ENCODE results near the gene HMGCS2.
"Not testable (repeated sequence)": the region's sequence is repeated elsewhere in the genome, so short reads cannot be mapped to it uniquely, and the experiment has no call there.

The HMGCS2 gene

DNA sequence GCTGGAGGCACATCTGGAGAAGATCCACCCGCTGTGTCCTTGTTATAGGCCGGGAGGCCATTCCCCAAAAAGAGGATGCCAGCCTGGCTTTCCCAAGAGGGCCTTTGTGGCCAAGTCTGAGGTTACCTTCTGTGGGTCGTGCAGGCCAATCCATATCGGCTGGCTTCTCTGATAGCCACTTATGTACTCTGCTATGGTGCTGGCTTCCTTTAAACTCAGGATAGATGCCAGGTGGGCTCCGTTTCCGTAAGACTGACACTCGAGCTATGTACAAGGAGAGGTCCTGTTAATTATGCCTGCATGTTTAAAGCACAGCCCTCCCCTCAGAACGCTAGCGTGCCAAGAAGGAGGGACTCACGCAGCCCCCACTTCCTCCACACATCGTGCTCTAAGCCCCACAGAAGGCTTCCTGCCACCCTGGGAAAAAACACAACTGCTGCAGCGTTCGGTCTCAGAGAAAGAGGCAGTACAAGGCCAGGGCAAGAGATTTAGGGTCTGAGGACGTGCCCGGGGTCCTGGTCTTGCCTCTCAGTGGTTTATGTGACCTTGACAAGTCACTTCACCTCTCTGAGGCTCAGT lies 31.0 kb upstream of the HMGCS2 start:
- no peaks in the 10 kb centered on the region for H3K27me3 Mint-ChIP-seq
- DNase-seq (ENCODE audit: low spot score in 2 of 2), result no peak
- ATAC-seq (replicated peaks; ENCODE audit: extremely low read depth, poor library complexity, severe bottlenecking), result no peak
- no peak overlapping the region for H3K4me3 Mint-ChIP-seq
- H3K36me3 Mint-ChIP-seq (ENCODE audit: insufficient read depth), result no peaks in the 10 kb centered on the region
- no peaks in the 10 kb centered on the region for H3K4me1 Mint-ChIP-seq
- no peaks in the 10 kb centered on the region for H3K9me3 Mint-ChIP-seq
- H3K27ac Mint-ChIP-seq (ENCODE audit: low read depth), result no peak overlapping the region

- no peak for ATAC-seq (replicated peaks; ENCODE audit: extremely low read depth, poor library complexity, severe bottlenecking)
- Mint-ChIP-seq H3K9me3 (no peaks in the 10 kb centered on the region), H3K4me1 (no peaks in the 10 kb centered on the region), H3K4me3 (no peak overlapping the region), H3K27ac (ENCODE audit: low read depth) (no peak overlapping the region), H3K36me3 (ENCODE audit: insufficient read depth) (no peaks in the 10 kb centered on the region), H3K27me3 (no peaks in the 10 kb centered on the region)
- DNase-seq (ENCODE audit: low spot score in 2 of 2), result no peak
Measured at GRCh38 chr1:119799003-119799402, 30.3 kb upstream of the HMGCS2 start.

DNA sequence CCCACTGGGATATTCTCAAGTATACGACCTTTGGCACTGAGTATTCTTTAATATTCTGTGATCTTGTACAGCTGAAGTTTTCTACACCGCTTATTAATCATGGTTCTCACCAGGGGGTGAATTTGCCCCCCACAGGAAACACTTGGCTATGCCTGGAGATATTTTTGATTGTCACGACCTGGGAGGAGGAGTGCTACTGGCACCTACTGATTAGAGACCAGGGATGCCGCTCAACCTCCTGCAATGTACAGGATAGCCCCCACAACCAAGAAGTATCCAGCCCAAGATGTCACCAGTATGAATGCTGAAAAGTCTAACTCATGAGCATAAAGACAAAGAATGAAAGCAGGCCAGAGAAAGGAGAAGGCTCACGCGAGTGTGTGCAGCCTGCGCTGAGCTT lies 28.9 kb upstream of the HMGCS2 start:
- H3K4me3 Mint-ChIP-seq, result no peak overlapping the region
- H3K27ac Mint-ChIP-seq (ENCODE audit: low read depth), result no peak overlapping the region
- DNase-seq (ENCODE audit: low spot score in 2 of 2), result no peak
- no peaks in the 10 kb centered on the region for H3K4me1 Mint-ChIP-seq
- no peak for ATAC-seq (replicated peaks; ENCODE audit: extremely low read depth, poor library complexity, severe bottlenecking)
- H3K9me3 Mint-ChIP-seq, result no peaks in the 10 kb centered on the region
- no peaks in the 10 kb centered on the region for H3K27me3 Mint-ChIP-seq
- no peaks in the 10 kb centered on the region for H3K36me3 Mint-ChIP-seq (ENCODE audit: insufficient read depth)

DNA sequence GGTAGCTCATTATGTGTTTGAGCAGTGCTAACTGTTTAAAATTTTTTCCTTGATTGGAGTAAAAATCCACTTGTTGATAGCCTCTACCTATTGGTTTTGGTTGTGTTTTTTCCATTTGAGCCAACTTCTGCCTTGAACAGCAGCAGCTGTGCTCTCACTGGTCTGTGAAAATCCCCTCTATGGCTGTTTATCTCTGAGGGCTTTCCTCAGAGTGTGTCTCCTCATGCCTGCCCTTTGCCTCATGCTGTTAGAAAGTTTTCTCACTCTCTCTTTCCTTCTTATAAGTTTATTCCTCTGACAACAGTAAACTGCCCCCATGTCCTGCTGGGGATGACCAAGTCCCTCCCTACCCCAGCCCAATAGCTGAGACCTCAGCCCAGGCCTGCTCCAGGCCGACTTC lies 28.5 kb upstream of the HMGCS2 start:
- Mint-ChIP-seq H3K36me3 (ENCODE audit: insufficient read depth) (no peaks in the 10 kb centered on the region), H3K4me3 (no peak overlapping the region), H3K27ac (ENCODE audit: low read depth) (no peak overlapping the region), H3K27me3 (peaks cover 2% of the 10 kb centered on the region), H3K4me1 (no peaks in the 10 kb centered on the region), H3K9me3 (no peaks in the 10 kb centered on the region)
- DNase-seq (ENCODE audit: low spot score in 2 of 2) (no peak), ATAC-seq (replicated peaks; ENCODE audit: extremely low read depth, poor library complexity, severe bottlenecking) (no peak)

DNA sequence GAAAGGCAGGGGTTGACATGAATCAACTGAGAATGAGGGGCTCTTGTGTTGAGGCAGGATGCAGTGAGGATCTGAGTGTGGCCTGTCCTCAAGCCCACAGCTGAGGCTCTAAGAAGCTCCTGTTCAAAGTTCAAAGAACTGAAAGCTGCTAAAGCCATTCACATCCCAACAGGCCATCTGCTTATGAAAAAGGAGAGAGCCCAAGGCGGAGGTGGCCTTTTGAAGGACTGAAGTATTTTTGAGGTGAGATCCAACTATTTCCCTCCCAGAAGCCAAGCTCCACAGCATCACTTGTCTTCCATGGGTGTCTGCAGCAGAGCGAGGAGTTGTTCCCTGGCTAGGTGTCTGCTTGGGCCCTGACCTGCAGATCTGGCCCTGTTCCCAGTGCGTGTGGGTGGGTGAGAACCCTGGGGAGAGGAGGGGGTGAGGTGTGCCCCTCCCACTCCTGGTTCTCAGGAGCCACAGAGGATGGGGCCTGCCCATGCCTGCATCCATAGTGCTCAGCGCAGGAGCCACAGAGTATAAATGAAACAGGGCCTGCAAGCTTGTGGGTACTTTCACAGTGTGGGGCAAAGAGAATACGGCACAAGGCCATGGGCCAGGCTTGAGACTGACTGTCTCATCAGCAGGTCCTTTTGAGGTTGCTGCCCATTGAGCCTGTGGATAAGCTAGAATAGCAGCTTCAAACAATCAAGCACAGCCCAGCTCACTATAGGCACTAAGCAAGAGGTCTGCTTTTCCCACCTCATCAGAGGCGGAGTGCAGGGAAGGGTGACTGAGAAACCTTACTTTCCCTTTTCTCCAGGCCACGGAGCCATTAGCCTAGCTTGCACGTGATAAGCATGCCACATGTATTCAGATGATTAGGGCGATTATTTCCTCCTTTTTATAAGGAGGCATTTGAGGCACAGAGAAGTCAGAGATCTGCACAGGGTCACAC lies 26.8 kb upstream of the HMGCS2 start:
- ATAC-seq (replicated peaks; ENCODE audit: extremely low read depth, poor library complexity, severe bottlenecking) (no peak), DNase-seq (ENCODE audit: low spot score in 2 of 2) (no peak)
- Mint-ChIP-seq H3K27me3 (peaks cover 18% of the 10 kb centered on the region), H3K4me3 (no peak overlapping the region), H3K36me3 (ENCODE audit: insufficient read depth) (no peaks in the 10 kb centered on the region), H3K4me1 (no peaks in the 10 kb centered on the region), H3K27ac (ENCODE audit: low read depth) (no peak overlapping the region), H3K9me3 (no peaks in the 10 kb centered on the region)

DNA sequence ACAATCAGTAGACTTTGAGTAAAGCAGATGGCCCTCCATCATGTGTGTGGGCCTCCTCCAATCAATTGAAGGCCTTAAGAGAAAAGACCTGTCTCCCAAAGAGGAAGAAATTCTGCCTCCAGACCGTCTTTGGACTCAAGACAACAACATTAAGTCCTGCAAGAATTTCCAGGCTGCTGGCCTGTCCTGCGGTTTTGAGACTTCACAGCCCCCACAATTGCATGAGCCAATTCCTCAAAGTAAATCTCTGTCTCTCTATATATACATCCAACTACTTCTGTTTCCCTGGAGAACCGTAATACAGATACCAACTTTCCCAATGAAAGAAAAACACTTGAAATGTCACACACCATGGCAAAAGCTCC lies 26.2 kb upstream of the HMGCS2 start:
- no peak overlapping the region for H3K27ac Mint-ChIP-seq (ENCODE audit: low read depth)
- H3K4me1 Mint-ChIP-seq, result no peaks in the 10 kb centered on the region
- H3K9me3 Mint-ChIP-seq, result no peaks in the 10 kb centered on the region
- no peaks in the 10 kb centered on the region for H3K36me3 Mint-ChIP-seq (ENCODE audit: insufficient read depth)
- H3K27me3 Mint-ChIP-seq, result peaks cover 25% of the 10 kb centered on the region
- ATAC-seq (replicated peaks; ENCODE audit: extremely low read depth, poor library complexity, severe bottlenecking) (no peak), DNase-seq (ENCODE audit: low spot score in 2 of 2) (no peak)
- no peak overlapping the region for H3K4me3 Mint-ChIP-seq

DNA sequence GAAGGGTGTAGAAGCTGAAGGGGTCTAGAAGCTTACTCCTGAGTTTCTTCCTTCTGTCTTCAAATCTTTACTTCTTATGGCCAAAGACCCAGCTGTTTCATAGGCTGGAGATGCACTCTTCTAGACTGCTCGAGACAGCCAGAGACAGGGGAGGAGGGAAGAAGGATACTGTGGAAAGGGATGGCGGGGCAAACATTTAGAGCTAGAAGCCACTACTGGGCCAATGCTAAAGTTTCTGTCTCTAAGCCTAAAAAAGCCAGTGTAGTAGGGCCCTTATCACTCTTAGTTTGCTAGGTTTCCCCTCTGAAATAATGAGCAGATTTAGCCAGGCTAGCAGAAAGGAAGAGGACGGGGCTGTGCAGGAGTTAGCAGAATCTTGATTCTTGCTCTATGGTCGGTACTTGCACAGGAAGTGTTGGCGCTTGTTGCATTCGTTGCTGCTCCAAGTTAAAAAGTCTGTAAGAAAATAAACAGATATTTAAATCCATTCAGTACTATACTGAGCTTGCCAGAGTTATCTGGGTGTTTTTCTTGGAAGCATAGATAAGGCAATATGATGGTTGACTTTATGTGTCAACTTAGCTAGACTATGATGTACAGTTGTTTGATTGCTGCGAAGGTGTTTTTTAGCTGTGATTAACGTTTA lies 25.6 kb upstream of the HMGCS2 start:
- H3K27ac Mint-ChIP-seq (ENCODE audit: low read depth), result no peak overlapping the region
- H3K9me3 Mint-ChIP-seq, result no peaks in the 10 kb centered on the region
- no peaks in the 10 kb centered on the region for H3K4me1 Mint-ChIP-seq
- no peak for DNase-seq (ENCODE audit: low spot score in 2 of 2)
- ATAC-seq (replicated peaks; ENCODE audit: extremely low read depth, poor library complexity, severe bottlenecking), result no peak
- H3K4me3 Mint-ChIP-seq, result no peak overlapping the region
- no peaks in the 10 kb centered on the region for H3K36me3 Mint-ChIP-seq (ENCODE audit: insufficient read depth)
- H3K27me3 Mint-ChIP-seq, result peaks cover 26% of the 10 kb centered on the region

DNA sequence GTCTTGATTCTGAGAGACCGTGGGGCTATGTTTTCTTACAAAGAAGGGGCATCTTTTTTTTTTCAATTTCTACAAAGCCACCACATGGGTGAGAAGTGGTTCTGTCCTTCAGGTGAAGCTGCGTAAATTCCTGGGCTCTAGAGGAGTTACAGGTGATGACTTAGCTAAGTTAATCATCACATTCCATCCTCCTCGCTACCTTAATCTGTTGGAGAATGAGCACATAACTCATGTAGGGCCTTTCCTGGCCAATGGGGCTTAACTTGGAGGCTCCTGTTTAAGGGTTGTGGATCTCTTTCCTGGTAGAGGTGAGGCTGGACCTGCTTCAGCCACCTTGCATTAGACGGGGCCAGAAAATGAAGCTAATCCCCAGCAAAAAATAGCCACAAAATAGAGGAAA lies 22.7 kb upstream of the HMGCS2 start:
- DNase-seq (ENCODE audit: low spot score in 2 of 2) (no peak), ATAC-seq (replicated peaks; ENCODE audit: extremely low read depth, poor library complexity, severe bottlenecking) (no peak)
- H3K27ac Mint-ChIP-seq (ENCODE audit: low read depth), result no peak overlapping the region
- no peaks in the 10 kb centered on the region for H3K9me3 Mint-ChIP-seq
- H3K4me1 Mint-ChIP-seq, result no peaks in the 10 kb centered on the region
- H3K4me3 Mint-ChIP-seq, result no peak overlapping the region
- peaks cover 27% of the 10 kb centered on the region for H3K27me3 Mint-ChIP-seq
- no peaks in the 10 kb centered on the region for H3K36me3 Mint-ChIP-seq (ENCODE audit: insufficient read depth)

DNA sequence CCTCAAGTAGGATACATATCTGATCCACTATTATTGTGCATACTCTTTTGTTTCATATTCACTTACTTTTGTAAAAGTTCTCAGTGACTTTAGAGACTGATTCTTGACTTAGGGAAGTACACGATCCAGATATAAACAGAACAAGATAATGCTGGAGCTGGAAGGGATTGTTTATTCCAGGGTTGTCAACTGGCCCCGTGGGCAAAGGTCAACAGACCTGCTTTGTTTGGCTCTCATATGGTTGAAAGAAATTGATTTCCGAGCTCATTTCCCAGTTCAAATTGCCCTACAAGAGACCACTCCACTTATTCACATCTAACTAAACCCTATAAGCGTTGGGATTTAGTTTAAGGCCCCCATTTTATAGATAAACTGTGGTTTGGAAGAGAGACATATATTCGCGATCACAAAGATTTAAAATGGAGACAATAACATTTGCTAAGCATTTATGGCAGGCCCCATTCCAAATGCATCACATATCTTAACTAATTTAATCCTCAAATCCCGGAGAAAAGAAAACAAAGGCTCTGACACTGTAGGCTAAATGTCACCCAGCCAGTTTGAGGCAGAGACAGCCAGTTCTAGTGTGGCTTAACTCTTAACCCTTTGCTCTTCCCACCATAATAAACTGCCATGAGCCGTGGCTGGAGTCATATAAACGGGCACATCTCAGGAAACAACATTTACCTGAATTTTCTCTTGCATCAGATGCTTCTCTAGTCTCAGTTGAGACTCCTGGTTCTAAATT lies 21.9 kb upstream of the HMGCS2 start:
- no peaks in the 10 kb centered on the region for H3K9me3 Mint-ChIP-seq

DNA sequence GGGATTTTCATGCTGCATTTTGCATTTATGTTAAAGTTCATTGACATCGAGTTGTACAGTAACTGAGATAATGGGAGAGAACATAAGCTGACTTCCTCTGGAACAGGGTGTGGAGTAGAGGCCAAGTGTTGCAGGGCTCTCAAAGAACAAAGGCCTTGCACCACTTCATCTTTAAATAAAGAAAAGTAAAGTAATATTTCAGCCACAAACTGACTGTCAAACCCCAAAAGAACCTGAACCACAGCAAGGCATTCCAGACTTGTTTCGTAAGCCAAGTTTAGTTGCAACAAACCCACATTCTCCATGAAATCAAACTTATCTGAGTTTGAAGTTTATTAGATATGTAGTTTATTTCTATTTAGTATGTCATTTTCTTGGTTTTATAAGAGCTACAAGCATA lies 19.1 kb upstream of the HMGCS2 start:
- ATAC-seq (replicated peaks; ENCODE audit: extremely low read depth, poor library complexity, severe bottlenecking) (no peak), DNase-seq (ENCODE audit: low spot score in 2 of 2) (no peak)
- H3K4me1 Mint-ChIP-seq, result no peaks in the 10 kb centered on the region
- H3K27me3 Mint-ChIP-seq, result peaks cover 41% of the 10 kb centered on the region
- H3K36me3 Mint-ChIP-seq (ENCODE audit: insufficient read depth), result no peaks in the 10 kb centered on the region
- no peak overlapping the region for H3K27ac Mint-ChIP-seq (ENCODE audit: low read depth)
- no peak overlapping the region for H3K4me3 Mint-ChIP-seq
- no peaks in the 10 kb centered on the region for H3K9me3 Mint-ChIP-seq

More for the DNA sequence above, 21.9 kb upstream of the HMGCS2 start:
- Mint-ChIP-seq H3K4me3 (no peak overlapping the region), H3K36me3 (ENCODE audit: insufficient read depth) (no peaks in the 10 kb centered on the region), H3K27ac (ENCODE audit: low read depth) (no peak overlapping the region), H3K27me3 (peaks cover 35% of the 10 kb centered on the region), H3K4me1 (no peaks in the 10 kb centered on the region)
- ATAC-seq (replicated peaks; ENCODE audit: extremely low read depth, poor library complexity, severe bottlenecking) (no peak), DNase-seq (ENCODE audit: low spot score in 2 of 2) (no peak)

DNA sequence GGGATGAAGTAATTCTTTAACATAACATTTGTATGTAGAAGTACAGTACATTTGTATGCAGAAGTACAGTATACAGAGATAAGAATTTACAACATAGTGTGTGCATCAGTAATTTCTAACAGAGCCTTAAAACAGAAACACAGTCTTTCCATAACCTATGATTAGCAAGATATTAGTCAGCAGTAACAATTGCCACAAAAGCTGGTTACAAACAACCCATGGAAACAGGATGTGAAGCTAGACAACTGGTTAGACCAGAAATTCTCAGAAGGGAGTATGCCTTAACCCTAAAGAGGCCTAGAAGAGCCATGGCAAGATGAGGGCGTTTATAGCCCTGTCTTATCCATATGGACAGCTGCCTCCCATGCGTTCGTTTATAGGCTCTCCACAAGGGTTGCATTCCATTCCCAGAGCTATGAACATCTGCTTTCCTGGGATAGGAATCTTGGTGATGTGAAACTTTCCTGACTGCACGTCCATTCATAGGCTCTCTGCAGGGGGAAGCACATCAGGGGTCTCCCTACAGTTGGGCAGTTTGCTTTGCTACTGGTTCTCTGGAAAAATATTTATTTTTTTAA lies 17.9 kb upstream of the HMGCS2 start:
- H3K36me3 Mint-ChIP-seq (ENCODE audit: insufficient read depth); H3K4me3 Mint-ChIP-seq; DNase-seq (ENCODE audit: low spot score in 2 of 2); H3K4me1 Mint-ChIP-seq; H3K9me3 Mint-ChIP-seq; H3K27ac Mint-ChIP-seq (ENCODE audit: low read depth); ATAC-seq (replicated peaks; ENCODE audit: extremely low read depth, poor library complexity, severe bottlenecking): not testable (repeated sequence)
- peaks cover 44% of the 10 kb centered on the region for H3K27me3 Mint-ChIP-seq

DNA sequence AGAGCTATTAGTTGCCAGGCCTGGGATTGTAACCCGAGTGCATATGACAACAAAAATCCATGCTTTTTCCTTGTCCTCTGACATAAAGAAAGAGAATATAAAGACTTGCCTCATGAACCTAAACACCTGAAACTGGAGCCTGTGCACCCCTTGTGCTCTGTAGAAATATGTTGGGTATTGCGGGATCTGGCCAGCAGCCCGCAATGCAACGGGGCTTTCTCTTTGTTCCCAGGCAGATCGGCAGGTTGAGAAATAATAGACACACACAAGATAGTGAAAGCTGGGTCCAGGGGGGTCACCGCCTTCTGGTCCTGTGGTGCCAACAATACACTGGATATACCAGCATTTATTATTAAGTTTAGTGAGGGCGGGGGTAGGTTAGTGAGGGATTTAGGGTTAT lies 17.3 kb upstream of the HMGCS2 start:
- DNase-seq (ENCODE audit: low spot score in 2 of 2); ATAC-seq (replicated peaks; ENCODE audit: extremely low read depth, poor library complexity, severe bottlenecking); H3K9me3 Mint-ChIP-seq; H3K4me3 Mint-ChIP-seq; H3K4me1 Mint-ChIP-seq; H3K36me3 Mint-ChIP-seq (ENCODE audit: insufficient read depth); H3K27ac Mint-ChIP-seq (ENCODE audit: low read depth): not testable (repeated sequence)
- peaks cover 41% of the 10 kb centered on the region for H3K27me3 Mint-ChIP-seq
